ENCODE results near the gene SHOC2. TPM values are rescaled to one million over a fixed set of nuclear protein-coding genes. Genes with fewer than 3 reads are reported as not detected.
A peak's percentile ranks its signal among the peaks of the same experiment; 100 is the strongest.

Gene SHOC2
- total and polyA plus RNA-seq, 9 of the 15 experiments (the other 6 are each of a cell fraction or from before 2014, with no cell fraction given) = 9.2 to 17.5 (median 14.9) TPM

DNA sequence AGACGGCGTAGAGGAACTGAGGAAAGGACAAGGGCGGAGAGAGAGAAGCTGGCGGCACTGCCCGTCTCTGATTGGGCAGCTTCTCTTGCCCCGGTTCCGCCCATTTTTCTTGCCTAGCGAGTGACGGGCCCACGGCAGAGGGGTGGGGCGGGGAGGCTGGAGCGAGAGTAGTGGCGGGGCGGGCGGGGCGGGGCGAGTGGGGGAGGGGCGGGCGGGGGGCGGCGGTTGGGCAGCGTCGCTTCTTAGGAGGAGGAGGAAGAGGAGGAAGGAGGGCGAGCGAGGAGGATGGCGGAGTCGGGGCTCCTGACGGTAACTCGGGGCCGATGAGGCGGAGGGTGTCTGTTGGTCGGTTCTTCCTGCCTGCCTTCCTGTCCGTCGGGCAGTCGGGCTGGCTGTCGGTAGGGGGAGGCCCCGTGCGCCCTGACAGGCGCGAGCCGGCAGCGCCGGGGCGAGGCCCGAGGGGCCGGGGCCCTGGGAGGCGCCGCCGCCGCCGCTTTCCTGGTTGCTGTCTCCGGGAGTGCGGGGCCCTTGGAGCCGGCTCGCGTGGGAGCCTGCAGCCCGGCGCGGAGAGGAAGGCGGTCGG lies at the start of gene SHOC2 (continued):
- TF ChIP-seq GATAD2B (IDR thresholded peaks at IDR 0.05; ENCODE audit: borderline replicate concordance) (0 out of 2 replicates have a peak, but pooled peaks have one; percentile 54), PHF8 (IDR thresholded peaks at IDR 0.05; ENCODE audit: borderline replicate concordance, low read length) (peak; percentile 61; the same call in 1 of the 2 replicates), NONO (IDR thresholded peaks at IDR 0.05; ENCODE audit: low read depth in 2 of 2, low read length in 1 of 2) (peak in 1 of 2 experiments; percentile 62; a peak in 1 of 4 replicates), EGR1 (conservative IDR thresholded peaks at IDR 0.05) (peak; percentile 65; the same call in 1 of the 2 replicates), E2F6 (IDR thresholded peaks at IDR 0.05; ENCODE audit: borderline replicate concordance in 1 of 2, extremely low read depth in 1 of 2, insufficient read depth in 1 of 2, insufficient read length in 1 of 2, low read depth in 1 of 2, low read length in 1 of 2, poor library complexity in 1 of 2, severe bottlenecking in 1 of 2) (peak in 1 of 2 experiments; percentile 30), RBFOX2 (IDR thresholded peaks at IDR 0.05; ENCODE audit: low read depth, low read length) (peak; percentile 76), C11orf30 (IDR thresholded peaks at IDR 0.05; ENCODE audit: low read depth) (no peak), POLR2AphosphoS5 (IDR thresholded peaks at IDR 0.05; ENCODE audit: control insufficient read depth, insufficient read depth, low read depth, low read length) (0 out of 2 replicates have a peak, but pooled peaks have one; percentile 24), POLR2B (IDR thresholded peaks at IDR 0.05; ENCODE audit: low read depth, partially characterized antibody) (peak; percentile 20), ZNF717 (CRISPR knock-in tag; IDR thresholded peaks at IDR 0.05) (no peak), ZNF263 (CRISPR knock-in tag; IDR thresholded peaks at IDR 0.05; ENCODE audit: borderline replicate concordance) (peak; percentile 92)
- TF ChIP-seq, protein P1, sequence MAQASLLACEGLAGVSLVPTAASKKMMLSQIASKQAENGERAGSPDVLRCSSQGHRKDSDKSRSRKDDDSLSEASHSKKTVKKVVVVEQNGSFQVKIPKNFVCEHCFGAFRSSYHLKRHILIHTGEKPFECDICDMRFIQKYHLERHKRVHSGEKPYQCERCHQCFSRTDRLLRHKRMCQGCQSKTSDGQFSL (CRISPR knock-in tag; IDR thresholded peaks at IDR 0.05) = no peak
- TF ChIP-seq, protein P1 (tag; IDR thresholded peaks at IDR 0.05) = no peak
- TF ChIP-seq, protein P2, sequence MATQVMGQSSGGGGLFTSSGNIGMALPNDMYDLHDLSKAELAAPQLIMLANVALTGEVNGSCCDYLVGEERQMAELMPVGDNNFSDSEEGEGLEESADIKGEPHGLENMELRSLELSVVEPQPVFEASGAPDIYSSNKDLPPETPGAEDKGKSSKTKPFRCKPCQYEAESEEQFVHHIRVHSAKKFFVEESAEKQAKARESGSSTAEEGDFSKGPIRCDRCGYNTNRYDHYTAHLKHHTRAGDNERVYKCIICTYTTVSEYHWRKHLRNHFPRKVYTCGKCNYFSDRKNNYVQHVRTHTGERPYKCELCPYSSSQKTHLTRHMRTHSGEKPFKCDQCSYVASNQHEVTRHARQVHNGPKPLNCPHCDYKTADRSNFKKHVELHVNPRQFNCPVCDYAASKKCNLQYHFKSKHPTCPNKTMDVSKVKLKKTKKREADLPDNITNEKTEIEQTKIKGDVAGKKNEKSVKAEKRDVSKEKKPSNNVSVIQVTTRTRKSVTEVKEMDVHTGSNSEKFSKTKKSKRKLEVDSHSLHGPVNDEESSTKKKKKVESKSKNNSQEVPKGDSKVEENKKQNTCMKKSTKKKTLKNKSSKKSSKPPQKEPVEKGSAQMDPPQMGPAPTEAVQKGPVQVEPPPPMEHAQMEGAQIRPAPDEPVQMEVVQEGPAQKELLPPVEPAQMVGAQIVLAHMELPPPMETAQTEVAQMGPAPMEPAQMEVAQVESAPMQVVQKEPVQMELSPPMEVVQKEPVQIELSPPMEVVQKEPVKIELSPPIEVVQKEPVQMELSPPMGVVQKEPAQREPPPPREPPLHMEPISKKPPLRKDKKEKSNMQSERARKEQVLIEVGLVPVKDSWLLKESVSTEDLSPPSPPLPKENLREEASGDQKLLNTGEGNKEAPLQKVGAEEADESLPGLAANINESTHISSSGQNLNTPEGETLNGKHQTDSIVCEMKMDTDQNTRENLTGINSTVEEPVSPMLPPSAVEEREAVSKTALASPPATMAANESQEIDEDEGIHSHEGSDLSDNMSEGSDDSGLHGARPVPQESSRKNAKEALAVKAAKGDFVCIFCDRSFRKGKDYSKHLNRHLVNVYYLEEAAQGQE (IDR thresholded peaks at IDR 0.05; ENCODE audit: borderline replicate concordance) = peak; percentile 29
- TF ChIP-seq, protein P2 (CRISPR knock-in tag; IDR thresholded peaks at IDR 0.05; ENCODE audit: low read depth) = no peak

Data from K562 (cell line).